Naive thymus-derived CD8-positive, alpha-beta T cell (primary cell): Measurements from ENCODE around the gene EREG. TPM values are rescaled to one million over a fixed set of nuclear protein-coding genes. Genes with fewer than 3 reads are reported as not detected.
"Not testable (repeated sequence)": the region's sequence is repeated elsewhere in the genome, so short reads cannot be mapped to it uniquely, and the experiment has no call there.

ENCODE experiments used
- ATAC-seq, 2 donors: fragments of 150-1000 bp; cut with Tn5 transposase in 1 of 2; sonication (Bioruptor Pico), chemical (Tn5 transposase) in 1 of 2; 1 replicate in 1 of 2; 2 replicates in 1 of 2; pipeline ENCODE4 v1.10.0; 2021; ENCODE audit warnings: mild to moderate bottlenecking in 2 of 2, moderate library complexity in 2 of 2
- POLR2A ChIA-PET: fragments of 350-600 bp; sonication (Branson Sonifier 250); formaldehyde crosslinking; loops from one replicate; lab custom pipeline; 2021; ENCODE audit warnings: antibody characterized with exemption; lab: Charles Lee
- DNase-seq, 10 donors: peaks; one replicate each; pipeline versions ENCODE4 v3.0.0 to v3.0.0-alpha.2; 2020 to 2022
- H3K27ac Mint-ChIP-seq, 10 donors: one replicate each; pipeline ENCODE4 v1.8.0; 2020 to 2022; ENCODE audit warnings: mild to moderate bottlenecking in 10 of 10, mixed read lengths in 10 of 10, moderate library complexity in 4 of 10, inconsistent platforms in 1 of 10
- H3K27me3 Mint-ChIP-seq, 5 donors: one replicate each; pipeline ENCODE4 v1.8.0; 2021 to 2022; ENCODE audit warnings: mixed read lengths in 5 of 5
- H3K36me3 Mint-ChIP-seq, 3 donors: one replicate each; pipeline ENCODE4 v1.8.0; 2020 to 2022; ENCODE audit warnings: mixed read lengths in 3 of 3, mild to moderate bottlenecking in 2 of 3, inconsistent platforms in 1 of 3
- H3K4me1 Mint-ChIP-seq, 4 donors: one replicate each; pipeline ENCODE4 v1.8.0; 2021 to 2022; ENCODE audit warnings: mixed read lengths in 4 of 4
- H3K4me3 Mint-ChIP-seq, 10 donors: one replicate each; pipeline ENCODE4 v1.8.0; 2020 to 2022; ENCODE audit warnings: mild to moderate bottlenecking in 10 of 10, mixed read lengths in 10 of 10, moderate library complexity in 6 of 10, inconsistent platforms in 1 of 10
- H3K9me3 Mint-ChIP-seq, 9 donors: one replicate each; pipeline ENCODE4 v1.8.0; 2020 to 2022; ENCODE audit warnings: mixed read lengths in 9 of 9, mild to moderate bottlenecking in 3 of 9, inconsistent platforms in 1 of 9, moderate library complexity in 1 of 9
- polyA plus RNA-seq, 3 donors: library from polyadenylated mRNA; unstranded; fragments of 300-500 nt; fragmentation: Illumina TruSeq; gene quantifications; one replicate each; pipeline ENCODE4 v1.2.3, GENCODE V29; 2021
- total RNA-seq, 8 experiments: library from RNA in 2 of 8; stranded (reverse) in 2 of 8; gene quantifications; one replicate each; pipeline ENCODE4 v1.2.3 and lab custom pipeline; 2021 to 2026

EREG gene
- total and polyA plus RNA-seq, 5 experiments from 2014 or later: not detected

DNA sequence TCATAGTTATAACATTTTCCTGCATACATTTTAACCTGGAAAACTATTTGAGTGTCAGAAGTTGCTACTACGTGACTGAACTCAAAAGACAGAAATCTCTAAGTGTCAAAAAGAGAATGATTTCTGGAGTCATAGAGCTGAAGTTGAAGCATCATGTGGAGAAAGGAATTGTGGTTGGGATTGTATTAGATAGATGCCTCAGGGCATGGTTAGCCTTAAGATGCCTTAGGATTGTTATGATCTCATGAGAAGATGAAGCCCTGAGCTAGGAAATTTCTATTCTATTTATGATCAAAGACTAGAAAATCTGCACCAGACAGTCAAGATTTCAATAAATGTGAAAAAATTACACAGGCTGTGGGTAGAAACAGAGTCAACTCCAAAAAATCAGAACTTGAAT is 36.4 kb upstream of the EREG start:
- no peak overlapping the region for H3K27ac Mint-ChIP-seq
- H3K4me3 Mint-ChIP-seq: no peak overlapping the region
- peaks cover 0 to 7% (median 0%) of the 10 kb centered on the region in 3 donors for H3K36me3 Mint-ChIP-seq
- no peak for DNase-seq
- H3K9me3 Mint-ChIP-seq: peaks cover 0 to 4% (median 0%) of the 10 kb centered on the region in 9 donors
- H3K4me1 Mint-ChIP-seq: no peaks in the 10 kb centered on the region
- POLR2A ChIA-PET: no interaction called here
- peaks cover 6 to 39% (median 12%) of the 10 kb centered on the region in 5 donors for H3K27me3 Mint-ChIP-seq
- no peak for ATAC-seq

GRCh38 chr4:74329307-74329706 is 35.6 kb upstream of the EREG start:
- DNase-seq: no peak
- Mint-ChIP-seq H3K4me3 (no peak overlapping the region), H3K4me1 (no peaks in the 10 kb centered on the region), H3K27me3 (peaks cover 2 to 31% (median 9%) of the 10 kb centered on the region in 5 donors), H3K9me3 (peaks cover 0 to 4% (median 0%) of the 10 kb centered on the region in 9 donors), H3K27ac (no peak overlapping the region), H3K36me3 (peaks cover 0 to 7% (median 0%) of the 10 kb centered on the region in 3 donors)
- POLR2A ChIA-PET: no interaction called here
- no peak for ATAC-seq

- no peak overlapping the region for H3K27ac Mint-ChIP-seq
- no peak overlapping the region for H3K4me3 Mint-ChIP-seq
- POLR2A ChIA-PET: no interaction called here
- H3K27me3 Mint-ChIP-seq: peaks cover 2 to 28% (median 11%) of the 10 kb centered on the region in 5 donors
- H3K9me3 Mint-ChIP-seq: peaks cover 0 to 4% (median 0%) of the 10 kb centered on the region in 9 donors
- no peaks in the 10 kb centered on the region for H3K4me1 Mint-ChIP-seq
- DNase-seq (no peak), ATAC-seq (no peak)
- peaks cover 0 to 7% (median 0%) of the 10 kb centered on the region in 3 donors for H3K36me3 Mint-ChIP-seq
Measured at GRCh38 chr4:74330295-74330750, 34.6 kb upstream of the EREG start.

- no peak overlapping the region for H3K4me3 Mint-ChIP-seq
- H3K27ac Mint-ChIP-seq: no peak overlapping the region
- H3K4me1 Mint-ChIP-seq: peaks cover 0 to 1% (median 0%) of the 10 kb centered on the region in 4 donors
- POLR2A ChIA-PET: no interaction called here
- peaks cover 0 to 7% (median 0%) of the 10 kb centered on the region in 3 donors for H3K36me3 Mint-ChIP-seq
- ATAC-seq: no peak
- peaks cover 0 to 4% (median 0%) of the 10 kb centered on the region in 9 donors for H3K9me3 Mint-ChIP-seq
- DNase-seq: no peak
- H3K27me3 Mint-ChIP-seq: peaks cover 2 to 28% (median 11%) of the 10 kb centered on the region in 5 donors
Measured at GRCh38 chr4:74331252-74331651, 33.7 kb upstream of the EREG start.

DNA sequence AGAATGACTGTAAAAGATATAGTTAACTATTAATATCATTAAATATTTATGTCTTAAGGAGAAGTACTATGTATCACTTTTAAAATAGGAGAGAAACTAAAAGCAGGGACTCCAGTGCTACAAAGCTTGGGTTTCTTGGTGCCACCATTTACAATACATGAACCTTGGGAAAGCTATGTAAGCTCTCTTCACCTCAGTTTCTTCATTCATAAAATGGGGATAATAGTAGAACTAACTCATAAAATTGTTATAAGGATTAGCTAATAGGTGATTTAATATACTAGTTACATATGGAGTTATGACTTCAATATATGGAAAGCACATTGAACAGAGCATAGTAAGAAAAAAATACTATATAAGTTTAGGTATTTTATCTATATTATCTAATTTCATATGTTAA is 33.0 kb upstream of the EREG start:
- Mint-ChIP-seq H3K27me3 (peaks cover 2 to 25% (median 9%) of the 10 kb centered on the region in 5 donors), H3K4me1 (peaks cover 0 to 1% (median 0%) of the 10 kb centered on the region in 4 donors), H3K9me3 (peaks cover 0 to 4% (median 0%) of the 10 kb centered on the region in 9 donors), H3K36me3 (peaks cover 0 to 7% (median 0%) of the 10 kb centered on the region in 3 donors), H3K27ac (no peak overlapping the region), H3K4me3 (no peak overlapping the region)
- ATAC-seq (no peak), DNase-seq (no peak)
- POLR2A ChIA-PET: no interaction called here

DNA sequence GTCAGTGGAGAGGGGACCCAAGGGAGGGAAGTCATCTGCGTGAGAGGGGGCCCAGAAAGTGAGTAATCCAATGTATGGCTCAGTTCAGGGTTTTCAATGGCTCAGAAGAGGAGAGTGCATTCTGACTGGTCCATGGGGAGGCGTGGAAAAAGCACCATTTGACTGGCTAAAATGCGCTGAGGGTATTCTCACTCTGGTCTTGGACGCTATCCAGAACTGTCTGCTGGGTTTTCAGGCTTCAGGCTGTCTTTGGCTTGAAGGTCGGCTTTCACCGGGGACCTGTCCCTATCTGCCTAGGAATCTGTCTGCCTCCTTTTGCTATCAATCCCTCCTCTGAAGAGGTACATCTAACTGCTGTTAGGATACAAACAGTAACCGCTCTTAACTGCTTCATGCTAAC is 30.3 kb upstream of the EREG start:
- POLR2A ChIA-PET: no interaction called here
- peaks cover 0 to 7% (median 2%) of the 10 kb centered on the region in 5 donors for H3K27me3 Mint-ChIP-seq
- H3K4me1 Mint-ChIP-seq: peaks cover 0 to 1% (median 0%) of the 10 kb centered on the region in 4 donors

GRCh38 chr4:74335341-74336021 is 29.5 kb upstream of the EREG start:
- ATAC-seq: no peak
- Mint-ChIP-seq H3K9me3 (peaks cover 0 to 6% (median 4%) of the 10 kb centered on the region in 9 donors), H3K36me3 (peaks cover 0 to 6% (median 0%) of the 10 kb centered on the region in 3 donors), H3K27me3 (peaks cover 0 to 7% (median 2%) of the 10 kb centered on the region in 5 donors), H3K27ac (no peak overlapping the region), H3K4me1 (peaks cover 0 to 1% (median 0%) of the 10 kb centered on the region in 4 donors), H3K4me3 (no peak overlapping the region)
- POLR2A ChIA-PET: no interaction called here
- DNase-seq: no peak

More for the DNA sequence above, 30.3 kb upstream of the EREG start:
- DNase-seq (no peak), ATAC-seq (no peak)
- Mint-ChIP-seq H3K27ac (no peak overlapping the region), H3K9me3 (no peaks in the 10 kb centered on the region), H3K4me3 (no peak overlapping the region), H3K36me3 (no peaks in the 10 kb centered on the region)

GRCh38 chr4:74338792-74339333 is 26.1 kb upstream of the EREG start:
- Mint-ChIP-seq H3K4me3 (no peak overlapping the region), H3K4me1 (peaks cover 0 to 1% (median 0%) of the 10 kb centered on the region in 4 donors), H3K27me3 (peaks cover 2 to 16% (median 7%) of the 10 kb centered on the region in 5 donors), H3K36me3 (peaks cover 0 to 8% (median 6%) of the 10 kb centered on the region in 3 donors), H3K27ac (no peak overlapping the region), H3K9me3 (peaks cover 0 to 36% (median 12%) of the 10 kb centered on the region in 9 donors)
- ATAC-seq (no peak), DNase-seq (no peak)
- POLR2A ChIA-PET: no interaction called here

GRCh38 chr4:74339501-74339900 is 25.4 kb upstream of the EREG start:
- ATAC-seq: no peak
- Mint-ChIP-seq H3K27me3 (peaks cover 0 to 16% (median 5%) of the 10 kb centered on the region in 5 donors), H3K4me3 (no peak overlapping the region), H3K9me3 (peaks cover 0 to 43% (median 15%) of the 10 kb centered on the region in 9 donors), H3K4me1 (peaks cover 0 to 1% (median 0%) of the 10 kb centered on the region in 4 donors), H3K27ac (no peak overlapping the region), H3K36me3 (peaks cover 0 to 10% (median 8%) of the 10 kb centered on the region in 3 donors)
- POLR2A ChIA-PET: no interaction called here
- no peak for DNase-seq

DNA sequence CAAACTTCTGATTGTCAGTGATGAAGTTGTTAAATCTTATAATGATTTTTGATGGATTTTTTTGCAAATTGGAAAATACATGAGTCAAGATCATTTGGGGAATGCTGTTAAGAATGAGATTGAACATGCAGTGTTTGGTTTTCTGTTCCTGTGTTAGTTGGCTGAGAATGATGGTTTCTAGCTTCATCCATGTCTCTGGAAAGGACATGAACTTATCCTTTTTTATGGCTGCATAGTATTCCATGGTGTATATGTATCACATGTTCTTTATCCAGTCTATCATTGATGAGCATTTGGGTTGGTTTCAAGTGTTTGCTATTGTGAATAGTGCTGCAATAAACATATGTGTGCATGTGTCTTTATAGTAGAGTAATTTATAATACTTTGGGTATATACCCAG is 24.5 kb upstream of the EREG start:
- Mint-ChIP-seq H3K27me3 (peaks cover 0 to 16% (median 5%) of the 10 kb centered on the region in 5 donors), H3K36me3 (peaks cover 0 to 18% (median 8%) of the 10 kb centered on the region in 3 donors), H3K9me3 (peaks cover 0 to 52% (median 22%) of the 10 kb centered on the region in 9 donors)
- H3K27ac Mint-ChIP-seq, POLR2A ChIA-PET, H3K4me3 Mint-ChIP-seq, DNase-seq, H3K4me1 Mint-ChIP-seq, ATAC-seq: not testable (repeated sequence)

DNA sequence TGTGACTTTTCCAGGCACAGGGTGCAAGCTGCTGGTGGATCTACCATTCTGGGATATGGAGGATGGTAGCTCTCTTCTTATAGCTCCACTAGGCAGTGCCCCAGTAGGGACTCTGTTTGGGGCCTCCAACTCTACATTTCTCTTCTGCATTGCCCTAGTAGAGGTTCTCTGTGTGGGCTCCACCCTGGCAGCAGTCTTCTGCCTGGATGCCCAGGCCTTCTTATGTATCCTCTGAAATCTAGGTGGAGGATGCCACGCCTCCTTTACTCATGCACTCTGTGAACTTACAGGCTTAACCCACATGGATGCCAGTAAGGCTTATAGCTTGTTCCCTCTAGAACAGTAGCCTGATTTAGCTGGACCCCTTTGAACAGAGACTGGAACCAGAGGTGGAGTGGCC is 20.9 kb upstream of the EREG start:
- Mint-ChIP-seq H3K4me1 (no peaks in the 10 kb centered on the region), H3K27me3 (peaks cover 1 to 34% (median 7%) of the 10 kb centered on the region in 5 donors), H3K4me3 (no peak overlapping the region), H3K9me3 (peaks cover 0 to 53% (median 22%) of the 10 kb centered on the region in 9 donors), H3K27ac (no peak overlapping the region), H3K36me3 (peaks cover 0 to 19% (median 8%) of the 10 kb centered on the region in 3 donors)
- ATAC-seq (no peak), DNase-seq (no peak)
- POLR2A ChIA-PET: no interaction called here

DNA sequence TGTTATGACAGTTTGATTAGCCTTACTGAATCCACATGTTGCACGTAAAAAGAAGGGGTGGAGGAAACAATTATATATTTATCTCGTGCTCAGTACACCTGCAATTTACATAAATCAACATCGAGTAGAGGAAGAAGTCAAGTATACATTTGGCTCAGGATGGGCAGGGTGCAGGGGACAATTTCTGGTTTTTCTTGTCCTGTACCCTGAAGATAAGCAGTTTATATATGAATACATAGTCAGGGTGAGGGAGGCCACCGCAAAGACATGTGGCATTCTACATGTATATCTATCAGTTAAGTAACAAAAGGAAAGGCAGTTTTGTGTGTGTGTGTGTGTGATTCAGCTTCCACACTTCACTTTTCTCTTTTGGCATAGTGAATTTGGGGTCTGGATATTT is 11.1 kb upstream of the EREG start:
- ATAC-seq: no peak
- POLR2A ChIA-PET: no interaction called here
- Mint-ChIP-seq H3K9me3 (no peaks in the 10 kb centered on the region), H3K27me3 (peaks cover 0 to 12% (median 1%) of the 10 kb centered on the region in 5 donors), H3K4me1 (no peaks in the 10 kb centered on the region), H3K36me3 (no peaks in the 10 kb centered on the region), H3K27ac (no peak overlapping the region), H3K4me3 (no peak overlapping the region)
- no peak for DNase-seq

DNA sequence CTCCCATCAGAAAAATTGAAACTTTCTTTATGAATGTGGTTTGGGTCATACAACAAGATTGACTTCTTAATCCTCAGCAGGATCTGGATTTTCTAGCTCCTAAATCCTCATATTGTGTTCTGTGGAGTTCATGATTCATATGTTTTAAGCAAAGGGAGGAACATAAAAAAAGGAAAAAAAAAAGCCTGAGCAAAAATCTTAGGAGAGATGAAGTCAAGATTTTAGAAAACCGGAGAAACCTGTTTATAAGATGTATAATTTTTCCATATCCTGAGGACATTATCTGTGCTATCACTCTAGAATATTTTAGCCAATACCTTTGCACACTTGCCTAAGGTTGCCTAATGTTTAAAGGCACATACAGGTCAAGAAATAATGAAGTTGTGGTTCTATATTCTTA is 7.0 kb upstream of the EREG start:
- no peak overlapping the region for H3K27ac Mint-ChIP-seq
- H3K9me3 Mint-ChIP-seq: no peaks in the 10 kb centered on the region
- H3K4me3 Mint-ChIP-seq: no peak overlapping the region
- POLR2A ChIA-PET: no interaction called here
- peaks cover 5 to 15% (median 7%) of the 10 kb centered on the region in 5 donors for H3K27me3 Mint-ChIP-seq
- ATAC-seq (no peak), DNase-seq (no peak)
- H3K36me3 Mint-ChIP-seq: no peaks in the 10 kb centered on the region
- no peaks in the 10 kb centered on the region for H3K4me1 Mint-ChIP-seq
